ENCODE results near the gene NUP214. TPM values are rescaled to one million over a fixed set of nuclear protein-coding genes. Genes with fewer than 3 reads are reported as not detected.

NUP214 gene
- 10 to 100 TPM; 44.1 to 55.1 TPM for total RNA-seq
- long read RNA-seq, partial matches to known transcripts = 31 of 33 reads
- long read RNA-seq, other reads (novel, unspliced or antisense) = 2 of 33 reads

DNA sequence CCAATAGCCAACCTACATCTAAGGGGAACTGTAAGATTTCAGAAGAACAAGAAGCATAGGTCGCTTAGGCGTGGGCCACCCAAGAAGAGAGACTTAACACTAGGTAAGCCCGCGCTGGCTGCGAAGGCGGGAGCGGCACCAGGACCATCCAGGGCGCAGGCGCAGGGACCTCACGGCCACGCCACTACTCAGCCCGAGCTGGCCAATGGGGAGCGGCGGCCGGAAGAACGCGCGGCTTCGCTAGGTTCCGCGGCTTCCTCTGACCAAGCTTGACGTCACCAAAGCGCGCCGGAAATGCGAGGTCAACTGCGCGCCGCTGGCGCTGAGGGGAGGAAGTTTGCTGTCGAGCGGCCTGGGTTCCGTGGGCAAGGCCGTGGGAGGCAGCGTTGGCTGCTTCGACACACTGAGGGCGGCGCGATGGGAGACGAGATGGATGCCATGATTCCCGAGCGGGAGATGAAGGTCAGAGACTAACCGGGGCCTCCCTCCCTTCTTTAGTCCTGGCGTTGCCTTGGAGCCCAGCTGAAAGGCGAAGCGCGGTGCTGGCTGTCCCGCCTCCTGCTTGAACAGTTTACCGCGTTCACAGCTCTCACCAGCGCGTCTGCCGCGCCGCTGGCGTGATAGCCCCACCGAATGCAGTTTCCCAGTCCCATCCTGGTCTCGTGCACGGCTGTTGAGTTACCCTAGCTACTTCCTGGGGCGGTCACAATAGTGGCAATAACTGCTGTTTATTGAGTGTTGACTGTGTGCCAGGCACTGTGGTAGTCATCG lies at the start of gene NUP214:
Gene NUP214 (plus strand): TSS at position 299 of the 771 bp plus-strand sequence. CDS start 119 bp downstream, at position 418.
- ATAC-seq (peak; percentile 97), DNase-seq (peak; percentile 99 to 100)
- intact Hi-C loops (cut with DNase I, micrococcal nuclease) = no loop called here

DNA sequence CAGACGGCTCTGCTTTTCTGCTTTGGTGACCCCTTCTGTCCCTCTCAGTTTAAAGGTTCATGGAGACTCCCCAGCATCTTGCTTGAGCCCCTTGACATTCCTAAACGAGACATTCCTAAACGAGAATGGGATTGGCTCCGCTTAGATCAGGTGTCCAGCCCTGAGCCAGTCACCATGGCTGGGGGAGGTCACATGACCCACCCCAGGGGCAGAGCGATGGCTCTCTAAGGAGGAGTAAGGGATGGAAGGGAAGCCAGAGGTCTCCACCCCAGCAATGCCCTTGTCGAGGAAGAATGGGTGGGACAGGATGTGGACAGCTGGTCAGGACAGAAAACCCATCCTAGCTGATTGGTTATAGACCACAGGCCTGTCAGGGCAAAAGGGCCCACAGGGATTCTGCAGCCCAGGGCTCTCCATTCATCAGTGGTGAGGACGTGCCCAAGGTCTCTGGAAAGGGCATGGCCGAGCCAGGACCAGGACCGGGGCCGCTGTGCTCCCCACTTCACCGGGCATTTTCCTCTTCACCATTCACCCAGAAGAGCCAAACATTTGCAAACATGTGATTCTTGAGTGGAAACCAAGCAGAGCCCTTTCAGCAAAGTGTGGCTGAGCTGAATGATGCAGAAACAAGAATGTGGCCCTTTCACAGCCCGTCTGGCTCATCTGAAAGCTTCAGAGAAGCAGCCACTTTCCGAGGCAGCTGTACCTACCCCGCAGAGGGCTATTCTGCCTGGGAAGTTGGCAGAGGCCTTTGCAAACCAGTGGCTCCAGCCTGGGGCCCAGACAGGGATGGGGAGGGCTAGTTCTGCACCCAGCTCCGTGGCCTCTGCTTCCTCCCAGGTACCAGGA lies 48.8 kb upstream of the NUP214 start:
- ATAC-seq (no peak), DNase-seq (no peak)
- intact Hi-C loops (cut with DNase I, micrococcal nuclease) = no loop called here

DNA sequence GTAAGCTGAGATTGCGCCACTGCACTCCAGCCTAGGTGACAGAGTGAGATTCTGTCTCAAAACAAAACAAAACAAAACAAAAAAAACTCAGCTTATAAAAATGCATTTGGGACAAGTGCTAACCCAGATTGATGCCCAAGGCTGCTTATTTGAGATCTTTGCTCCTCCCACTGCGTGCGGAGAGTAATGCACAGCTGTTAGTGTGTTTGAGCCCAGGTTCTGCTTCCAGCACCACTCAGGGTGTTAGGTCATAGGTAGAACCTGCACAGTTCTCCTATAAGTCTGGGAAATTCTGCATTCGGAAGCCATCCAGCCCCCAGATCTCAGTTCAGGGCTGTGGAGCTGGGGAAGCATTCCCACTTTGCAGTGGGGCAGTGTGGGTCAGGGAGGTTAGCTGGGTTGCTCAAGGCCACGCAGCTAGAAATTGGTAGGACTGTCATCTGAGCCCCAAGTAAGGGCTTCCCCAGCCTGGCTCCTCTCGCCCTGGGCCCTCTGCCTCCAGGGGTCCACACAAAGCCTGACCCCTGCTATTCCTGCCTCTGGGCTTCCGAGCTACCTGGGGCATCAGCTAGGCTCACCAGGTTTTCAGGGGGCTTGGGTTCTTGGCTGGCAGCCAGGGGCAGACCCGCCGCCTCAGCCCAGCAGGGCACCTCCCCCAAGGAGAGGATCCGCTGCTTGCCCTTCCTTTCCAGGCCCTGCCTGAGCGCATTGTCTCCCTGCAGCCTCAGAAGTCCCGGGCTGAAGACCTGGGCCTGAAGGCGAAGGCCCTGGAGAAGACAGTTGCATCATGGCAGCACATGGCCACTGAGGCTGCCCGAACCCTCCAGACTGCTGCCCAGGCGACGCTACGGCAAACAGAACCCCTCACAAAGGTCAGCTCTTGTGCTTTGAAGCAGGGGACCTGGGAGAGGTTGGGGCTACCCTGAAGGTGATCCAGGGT lies 46.7 kb upstream of the NUP214 start:
- intact Hi-C loops (cut with DNase I, micrococcal nuclease) = no loop called here
- DNase-seq (no peak), ATAC-seq (no peak)

DNA sequence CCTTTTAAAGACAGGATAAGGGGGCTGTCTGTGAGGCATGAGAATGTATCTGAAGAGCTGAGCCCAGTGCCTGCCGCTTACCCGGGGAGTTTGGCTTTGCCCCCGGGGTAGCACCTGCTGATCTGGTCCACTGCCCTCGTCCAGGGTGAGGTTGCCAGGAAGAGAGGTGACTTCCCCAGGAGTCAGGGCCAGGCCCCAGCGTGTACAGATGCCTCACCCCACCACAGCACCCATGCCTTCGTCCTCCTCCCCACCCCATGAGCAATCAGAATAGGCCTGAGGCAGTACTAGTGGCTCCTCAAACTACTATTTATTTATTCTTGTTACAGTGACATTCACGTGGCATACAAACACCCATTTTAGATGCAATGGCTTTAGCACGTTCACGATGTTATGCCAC lies 44.8 kb upstream of the NUP214 start:
- intact Hi-C loops (cut with DNase I, micrococcal nuclease) = no loop called here
- no peak for ATAC-seq
- no peak for DNase-seq

DNA sequence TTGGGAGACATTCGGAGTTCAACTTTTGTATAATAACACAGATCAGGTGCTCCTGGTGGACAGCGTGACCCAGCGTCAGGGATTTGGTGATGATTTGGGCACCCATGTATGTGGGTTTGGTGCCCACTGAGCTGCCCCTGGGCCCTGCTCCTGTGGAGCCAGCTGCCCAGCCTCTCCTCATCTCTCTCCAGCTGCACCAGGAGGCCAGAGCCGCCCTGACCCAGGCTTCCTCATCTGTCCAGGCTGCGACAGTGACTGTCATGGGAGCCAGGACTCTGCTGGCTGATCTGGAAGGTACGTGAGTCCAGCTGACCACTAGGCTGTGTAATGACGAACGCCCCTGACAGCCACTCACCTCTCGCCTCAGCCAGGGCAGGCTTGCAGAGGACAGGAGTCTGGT lies 43.5 kb upstream of the NUP214 start:
- DNase-seq = no peak
- intact Hi-C loops (cut with DNase I, micrococcal nuclease) = no loop called here
- no peak for ATAC-seq

DNA sequence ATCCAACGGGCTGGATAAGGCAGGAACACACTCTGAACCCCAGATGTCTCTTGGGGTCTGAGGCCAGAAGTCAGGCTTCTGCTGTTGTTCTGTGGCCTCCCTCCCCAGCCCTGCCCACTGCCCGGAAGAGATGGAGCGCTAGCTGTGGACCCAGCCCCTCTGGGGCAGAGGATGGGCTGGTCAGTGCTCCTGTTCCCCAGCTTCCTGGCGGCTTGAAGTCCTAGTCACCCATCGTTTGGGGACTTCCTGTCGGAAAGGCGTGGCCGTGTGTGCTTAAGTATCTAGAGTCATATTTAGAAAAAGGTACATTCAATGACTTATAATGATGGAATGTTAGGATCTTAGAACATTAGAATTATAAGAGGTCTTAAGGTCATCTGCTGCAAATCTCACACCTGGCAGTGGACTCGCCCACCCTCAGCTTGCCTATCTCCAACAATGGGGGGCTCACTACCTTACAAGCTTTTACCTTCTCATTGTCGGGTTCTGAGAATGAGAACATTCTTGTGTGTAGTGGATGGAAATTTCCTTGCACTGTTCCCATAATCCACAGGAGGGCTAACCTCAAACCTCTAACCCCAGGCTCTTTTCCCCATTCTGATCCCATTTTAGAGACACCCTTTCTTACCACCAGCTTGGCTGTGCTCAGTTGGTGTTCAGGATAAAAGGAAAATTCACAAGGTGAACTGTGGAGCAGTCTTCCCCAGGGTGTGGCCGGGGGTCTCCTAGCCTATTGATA lies 42.4 kb upstream of the NUP214 start:
- intact Hi-C loops (cut with DNase I, micrococcal nuclease) = no loop called here

DNA sequence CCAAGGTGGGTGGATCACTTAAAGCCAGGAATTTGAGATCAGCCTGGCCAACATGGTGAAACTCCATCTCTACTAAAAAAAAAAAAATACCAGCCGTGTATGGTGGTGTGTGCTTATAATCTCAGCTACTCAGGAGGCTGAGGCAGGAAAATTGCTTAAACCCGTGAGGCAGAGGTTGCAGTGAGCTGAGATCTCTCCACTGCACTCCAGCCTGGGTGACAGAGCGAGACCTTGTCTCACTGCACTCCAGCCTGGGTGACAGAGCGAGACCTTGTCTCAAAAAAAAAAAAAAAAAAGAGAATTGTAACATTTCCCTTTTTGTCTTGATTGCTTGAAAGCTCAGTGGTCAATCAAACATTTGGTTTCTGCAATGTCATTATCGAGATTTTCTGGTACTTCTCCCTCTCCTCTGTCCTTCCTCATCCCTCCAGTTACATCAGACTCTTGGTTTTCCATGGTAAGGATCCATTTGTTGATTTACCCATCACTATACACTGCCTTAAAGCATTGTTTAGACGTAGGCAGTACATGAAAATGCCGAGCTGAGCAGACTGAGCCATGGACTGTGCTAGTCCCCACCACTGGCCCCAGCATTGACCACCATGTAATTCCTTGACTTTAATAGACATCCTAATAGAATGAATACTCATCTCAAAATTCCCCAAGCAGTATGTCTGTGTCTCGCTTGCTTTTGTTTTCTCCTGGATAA lies 40.6 kb upstream of the NUP214 start:
- DNase-seq = no peak
- intact Hi-C loops (cut with DNase I, micrococcal nuclease) = no loop called here
- ATAC-seq = no peak

More for the DNA sequence above, 42.4 kb upstream of the NUP214 start:
- DNase-seq (no peak), ATAC-seq (no peak)

DNA sequence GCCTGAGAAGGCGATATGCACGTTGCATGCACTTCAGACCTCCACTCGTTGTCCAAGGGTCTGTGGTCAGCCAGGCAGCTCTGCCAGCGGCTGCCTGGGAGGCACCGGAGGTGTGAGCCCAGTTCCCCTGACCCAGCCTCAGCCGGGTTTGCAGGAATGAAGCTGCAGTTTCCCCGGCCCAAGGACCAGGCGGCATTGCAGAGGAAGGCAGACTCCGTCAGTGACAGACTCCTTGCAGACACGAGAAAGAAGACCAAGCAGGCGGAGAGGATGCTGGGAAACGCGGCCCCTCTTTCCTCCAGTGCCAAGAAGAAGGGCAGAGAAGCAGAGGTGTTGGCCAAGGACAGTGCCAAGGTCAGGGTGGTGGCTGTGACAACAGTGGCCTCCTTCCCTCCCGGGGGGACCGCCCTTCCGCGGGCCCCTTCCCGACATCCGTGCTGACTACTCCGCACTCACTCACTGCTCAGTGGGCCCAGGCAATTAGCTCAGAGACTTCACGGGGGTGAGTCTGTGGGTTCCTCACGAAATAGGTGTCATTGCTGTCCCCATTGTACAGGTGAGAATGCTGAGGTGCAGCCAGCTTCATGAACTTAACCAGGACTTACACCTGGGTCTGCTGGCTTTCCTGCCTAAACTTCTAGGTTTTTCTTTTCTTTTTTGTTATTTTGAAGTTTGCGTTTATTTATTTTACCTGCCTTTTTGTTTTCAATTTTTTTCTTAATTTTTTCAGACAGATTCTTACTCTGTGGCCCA lies 39.8 kb upstream of the NUP214 start:
- intact Hi-C loops (cut with DNase I, micrococcal nuclease) = no loop called here
- DNase-seq (no peak), ATAC-seq (no peak)

DNA sequence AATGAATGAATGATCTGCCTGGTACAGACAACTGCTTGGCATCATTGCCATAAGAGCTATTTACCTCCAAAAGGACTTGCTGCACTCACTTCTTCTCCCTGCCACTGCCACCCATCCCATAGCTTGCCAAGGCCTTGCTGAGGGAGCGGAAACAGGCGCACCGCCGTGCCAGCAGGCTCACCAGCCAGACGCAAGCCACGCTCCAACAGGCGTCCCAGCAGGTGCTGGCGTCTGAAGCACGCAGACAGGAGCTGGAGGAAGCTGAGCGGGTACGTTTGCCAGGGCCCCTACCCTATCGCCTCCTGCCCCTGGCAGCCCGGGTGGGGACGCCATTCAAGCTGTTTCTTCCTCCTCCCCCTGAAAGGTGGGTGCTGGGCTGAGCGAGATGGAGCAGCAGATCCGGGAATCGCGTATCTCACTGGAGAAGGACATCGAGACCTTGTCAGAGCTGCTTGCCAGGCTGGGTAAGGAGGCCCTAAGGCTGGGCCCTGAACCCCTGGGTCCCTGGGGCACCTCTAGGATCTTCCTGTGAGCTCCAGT lies 38.0 kb upstream of the NUP214 start:
- no peak for ATAC-seq
- intact Hi-C loops (cut with DNase I, micrococcal nuclease) = no loop called here
- DNase-seq = no peak

DNA sequence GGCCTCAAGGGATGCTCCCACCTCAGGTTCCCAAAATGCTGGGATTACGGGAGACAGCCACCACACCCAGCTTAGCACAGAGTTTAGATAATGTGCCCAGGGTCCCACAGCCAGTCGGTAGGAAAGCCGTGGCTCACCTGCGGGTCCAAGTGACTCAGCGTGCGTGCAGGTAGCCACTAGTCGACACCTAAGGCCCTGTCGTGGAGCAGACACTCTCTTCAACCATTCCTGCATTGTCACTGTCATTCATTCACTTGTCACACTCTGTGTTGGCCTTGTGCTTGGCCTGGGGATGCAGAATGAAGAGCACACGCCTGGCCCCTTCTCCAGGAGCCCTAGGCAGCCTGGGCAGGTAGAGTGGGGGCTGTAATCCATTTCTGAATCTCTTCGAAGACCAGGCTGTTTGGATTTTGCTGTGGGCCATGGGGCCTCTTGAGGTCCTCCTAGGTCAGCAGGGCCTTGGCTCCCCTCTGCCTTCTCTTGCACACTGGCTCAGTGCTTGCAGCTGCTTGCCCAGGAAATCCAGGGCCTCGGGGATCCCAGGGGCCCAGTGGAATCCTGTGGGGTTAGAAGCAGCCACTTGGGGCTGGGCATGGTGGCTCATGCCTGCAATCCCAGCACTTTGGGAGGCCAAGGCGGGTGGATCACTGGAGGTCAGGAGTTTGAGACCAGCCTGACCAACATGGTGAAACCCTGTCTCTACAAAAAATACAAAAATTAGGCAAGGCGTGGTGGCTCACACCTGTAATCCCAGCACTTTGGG lies 35.2 kb upstream of the NUP214 start:
- intact Hi-C loops (cut with DNase I, micrococcal nuclease) = no loop called here
- no peak for DNase-seq
- ATAC-seq = no peak

DNA sequence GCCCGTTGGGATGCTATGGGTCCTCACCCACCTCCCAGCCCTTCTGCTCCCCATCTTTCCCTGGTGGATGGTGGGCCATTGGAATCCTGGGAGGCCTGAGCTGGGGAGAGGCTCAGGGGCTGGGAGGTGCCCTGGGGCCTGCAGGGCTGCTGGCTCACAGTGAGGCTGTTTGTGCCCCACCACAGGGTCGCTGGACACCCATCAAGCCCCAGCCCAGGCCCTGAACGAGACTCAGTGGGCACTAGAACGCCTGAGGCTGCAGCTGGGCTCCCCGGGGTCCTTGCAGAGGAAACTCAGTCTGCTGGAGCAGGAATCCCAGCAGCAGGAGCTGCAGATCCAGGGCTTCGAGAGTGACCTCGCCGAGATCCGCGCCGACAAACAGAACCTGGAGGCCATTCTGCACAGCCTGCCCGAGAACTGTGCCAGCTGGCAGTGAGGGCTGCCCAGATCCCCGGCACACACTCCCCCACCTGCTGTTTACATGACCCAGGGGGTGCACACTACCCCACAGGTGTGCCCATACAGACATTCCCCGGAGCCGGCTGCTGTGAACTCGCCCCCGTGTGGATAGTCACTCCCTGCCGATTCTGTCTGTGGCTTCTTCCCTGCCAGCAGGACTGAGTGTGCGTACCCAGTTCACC lies 33.9 kb upstream of the NUP214 start:
- no peak for DNase-seq
- intact Hi-C loops (cut with DNase I, micrococcal nuclease) = no loop called here
- no peak for ATAC-seq

DNA sequence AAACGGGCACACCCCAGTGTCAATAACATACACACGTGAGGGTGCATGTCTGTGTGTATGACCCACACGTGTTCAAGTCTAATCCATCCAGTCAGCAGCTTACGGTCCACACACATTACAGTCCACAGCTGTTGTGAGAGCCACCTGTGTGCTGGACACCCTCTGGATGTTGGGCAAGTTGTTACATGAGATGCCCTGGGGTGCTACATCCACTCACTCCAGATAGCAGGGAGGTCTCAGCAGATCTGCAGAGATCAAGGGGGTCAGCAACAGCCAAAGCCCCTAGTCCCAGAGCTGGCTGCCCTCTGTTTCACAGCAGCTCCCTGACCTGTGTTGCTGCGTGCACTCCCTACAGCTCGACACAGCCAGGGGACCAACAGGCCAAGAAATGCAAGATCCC lies 33.4 kb upstream of the NUP214 start:
- DNase-seq = no peak
- intact Hi-C loops (cut with DNase I, micrococcal nuclease) = no loop called here
- no peak for ATAC-seq

DNA sequence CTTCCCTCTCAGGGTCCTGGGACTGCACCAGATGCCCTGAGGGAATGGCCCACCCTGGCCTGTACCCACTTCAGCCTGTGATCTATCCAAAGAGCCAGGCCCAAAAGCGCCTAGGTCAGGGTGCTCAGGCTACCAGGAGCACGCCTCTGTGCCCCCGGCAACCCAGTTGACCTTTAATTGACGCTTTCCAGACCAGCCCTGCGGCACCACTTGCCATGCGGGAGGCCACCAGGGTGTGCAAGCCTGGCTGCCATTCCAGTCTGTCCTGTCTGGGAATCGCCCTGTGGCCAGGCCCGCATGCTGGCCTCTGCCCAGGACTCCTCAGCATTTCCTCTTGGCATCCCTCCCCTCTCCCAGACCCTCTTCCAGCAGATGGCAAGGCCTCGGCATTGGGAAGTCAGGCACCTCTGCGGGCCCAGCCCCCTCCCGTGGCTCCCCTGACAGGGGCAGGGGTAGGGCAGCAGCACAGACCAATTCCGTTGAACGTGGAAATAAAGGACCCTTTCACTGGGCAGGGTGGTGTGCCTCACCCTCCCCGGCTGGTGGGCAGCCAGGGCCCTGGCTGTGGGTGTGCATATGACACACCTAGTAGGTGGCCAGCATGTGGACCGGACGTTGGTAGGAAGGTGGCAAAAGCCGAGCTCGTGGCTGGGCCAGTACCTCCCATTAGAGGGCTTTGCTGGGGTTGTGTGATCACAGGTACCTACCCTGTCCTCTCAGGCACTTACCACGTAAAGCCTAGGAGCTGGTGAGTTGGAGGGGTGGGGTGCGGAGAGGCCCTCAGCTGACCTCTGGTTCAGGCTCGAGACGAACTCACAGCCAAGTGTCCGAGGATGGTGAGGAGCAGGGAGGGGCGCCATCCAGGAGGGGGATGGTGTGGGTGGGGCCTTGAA lies 32.6 kb upstream of the NUP214 start:
- DNase-seq (no peak), ATAC-seq (no peak)
- intact Hi-C loops (cut with DNase I, micrococcal nuclease) = no loop called here

DNA sequence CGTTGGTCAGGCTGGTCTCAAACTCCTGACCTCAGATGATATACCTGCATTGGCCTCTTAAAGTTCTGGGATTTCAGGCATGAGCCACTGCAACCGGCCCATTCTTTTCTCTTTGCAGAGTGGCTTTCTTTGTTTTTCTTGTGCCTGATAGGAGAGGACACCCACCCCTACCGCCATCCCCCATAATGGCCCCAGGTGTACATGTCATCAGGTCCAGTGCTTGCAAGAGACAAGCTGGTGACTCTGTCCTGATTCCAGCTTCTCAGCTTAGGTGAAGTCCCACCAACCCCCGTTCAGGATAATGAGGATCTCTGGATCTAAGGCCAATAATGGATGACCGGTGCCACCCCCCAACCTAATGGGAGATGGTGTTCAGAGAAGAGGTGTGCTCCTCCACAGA lies 31.4 kb upstream of the NUP214 start:
- intact Hi-C loops (cut with DNase I, micrococcal nuclease) = no loop called here
- ATAC-seq (no peak), DNase-seq (no peak)

DNA sequence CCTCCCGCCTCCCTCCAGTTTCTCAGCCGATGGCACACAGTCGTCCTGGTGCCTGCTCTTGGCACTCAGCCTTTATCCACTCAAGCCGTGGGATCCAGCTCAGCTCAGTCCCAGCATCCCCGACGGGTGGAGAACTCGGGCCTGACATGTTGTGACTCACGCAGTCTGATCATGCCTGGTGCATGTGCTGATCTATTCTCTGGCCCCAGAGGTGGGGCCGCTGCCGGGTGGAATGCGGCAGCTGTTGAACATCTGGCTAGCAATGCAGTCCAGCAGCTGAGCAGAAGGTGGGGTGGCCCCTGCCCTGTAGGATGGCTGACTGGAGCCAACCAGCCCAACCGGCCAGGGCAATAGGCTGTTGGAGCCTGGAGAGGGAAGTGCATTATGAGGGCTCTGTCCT lies 30.8 kb upstream of the NUP214 start:
- DNase-seq = peak in 1 of 2 donors; percentile 11
- ATAC-seq = no peak
- intact Hi-C loops (cut with DNase I, micrococcal nuclease) = no loop called here
